DMS79 treated with DMSO at 0.1 percent for 48 hours (cell line): ENCODE results near the gene FBLN1.
"Not testable (repeated sequence)": the region's sequence is repeated elsewhere in the genome, so short reads cannot be mapped to it uniquely, and the experiment has no call there.

Source experiments
- DNase-seq: peaks from one replicate; lab custom pipeline; 2025; lab: John Stamatoyannopoulos, UW

Gene FBLN1

GRCh38 chr22:45477366-45478107 lies 25.1 kb upstream of the FBLN1 start:
- no peak for DNase-seq

GRCh38 chr22:45478108-45478771 lies 24.4 kb upstream of the FBLN1 start:
- DNase-seq: no peak

GRCh38 chr22:45480717-45481116 lies 22.0 kb upstream of the FBLN1 start:
- DNase-seq: no peak

- DNase-seq: no peak
Observed at GRCh38 chr22:45481661-45482060, 21.0 kb upstream of the FBLN1 start.

GRCh38 chr22:45482169-45482568 lies 20.5 kb upstream of the FBLN1 start:
- no peak for DNase-seq

- no peak for DNase-seq
Observed at GRCh38 chr22:45483319-45483718, 19.4 kb upstream of the FBLN1 start.

- DNase-seq: no peak
Observed at GRCh38 chr22:45483918-45484499, 18.7 kb upstream of the FBLN1 start.

- DNase-seq: no peak
Observed at GRCh38 chr22:45484742-45485141, 17.9 kb upstream of the FBLN1 start.

GRCh38 chr22:45485261-45485660 lies 17.4 kb upstream of the FBLN1 start:
- no peak for DNase-seq

GRCh38 chr22:45488764-45489370 lies 13.8 kb upstream of the FBLN1 start:
- no peak for DNase-seq

GRCh38 chr22:45490836-45491235 lies 11.8 kb upstream of the FBLN1 start:
- no peak for DNase-seq

GRCh38 chr22:45491841-45492240 lies 10.8 kb upstream of the FBLN1 start:
- DNase-seq: no peak

GRCh38 chr22:45493286-45493771 lies 9.4 kb upstream of the FBLN1 start:
- DNase-seq: no peak

GRCh38 chr22:45494306-45494705 lies 8.4 kb upstream of the FBLN1 start:
- DNase-seq: not testable (repeated sequence)

- DNase-seq: not testable (repeated sequence)
Observed at GRCh38 chr22:45495616-45496015, 7.1 kb upstream of the FBLN1 start.

GRCh38 chr22:45496451-45496941 lies 6.2 kb upstream of the FBLN1 start:
- DNase-seq: no peak

GRCh38 chr22:45497351-45498145 lies 5.1 kb upstream of the FBLN1 start:
- DNase-seq: no peak

GRCh38 chr22:45499746-45500145 lies 2.9 kb upstream of the FBLN1 start:
- DNase-seq: no peak

GRCh38 chr22:45503050-45503815 lies 550 bp downstream of the FBLN1 start:
- DNase-seq: no peak

- no peak for DNase-seq
Observed at GRCh38 chr22:45503816-45504372, 1.2 kb downstream of the FBLN1 start.
